Activated naive CD8-positive, alpha-beta T cell treated with anti-CD3 and anti-CD28 coated beads, Interleukin-2, amount 50 U/mL, for 16 hours (primary cell): ENCODE data around the gene FOXP1.

Experiments
- DNase-seq: peaks from one replicate; pipeline ENCODE4 v3.0.0-alpha.2; 2020; ENCODE audit warnings: low read depth, low spot score

The FOXP1 gene

GRCh38 chr3:71505767-71506350 lies 77.7 kb downstream of the FOXP1 start:
- DNase-seq = no peak

DNA sequence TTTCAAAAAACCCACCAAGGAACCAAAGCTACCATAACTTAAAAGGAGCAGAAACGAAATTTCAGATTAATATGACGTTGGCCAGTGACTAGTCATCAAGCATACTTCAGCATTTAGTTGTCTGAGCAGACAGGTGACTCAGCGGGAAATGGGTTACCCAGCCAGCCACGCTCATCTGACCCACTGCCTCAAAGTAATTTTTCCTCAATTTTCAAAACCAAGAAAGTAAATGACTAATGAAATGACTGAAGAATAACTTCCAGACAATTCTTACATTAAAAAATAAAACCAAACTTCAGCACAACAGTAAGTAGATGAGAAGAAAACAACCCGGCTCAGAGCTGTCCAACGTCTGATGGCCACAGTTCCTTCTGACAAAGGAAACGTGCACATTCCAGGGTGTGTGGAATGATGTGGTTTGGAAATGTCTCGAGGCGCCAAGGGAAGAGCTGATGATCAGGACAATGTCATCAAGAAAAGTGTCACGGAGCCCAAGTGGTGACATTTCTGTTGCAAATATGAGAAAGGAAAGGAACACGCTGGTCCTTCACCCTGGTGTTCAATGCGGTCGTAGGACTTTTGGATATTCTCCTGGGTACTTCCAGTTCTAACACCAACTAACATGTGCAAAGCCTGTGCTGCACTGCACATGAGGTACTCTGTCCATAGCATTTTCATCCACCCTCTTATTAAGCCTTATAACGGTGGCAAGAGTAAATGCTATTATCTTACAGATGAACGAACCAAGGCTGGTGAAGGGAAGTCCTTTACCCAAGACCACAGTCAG lies 79.1 kb downstream of the FOXP1 start:
- DNase-seq = no peak

DNA sequence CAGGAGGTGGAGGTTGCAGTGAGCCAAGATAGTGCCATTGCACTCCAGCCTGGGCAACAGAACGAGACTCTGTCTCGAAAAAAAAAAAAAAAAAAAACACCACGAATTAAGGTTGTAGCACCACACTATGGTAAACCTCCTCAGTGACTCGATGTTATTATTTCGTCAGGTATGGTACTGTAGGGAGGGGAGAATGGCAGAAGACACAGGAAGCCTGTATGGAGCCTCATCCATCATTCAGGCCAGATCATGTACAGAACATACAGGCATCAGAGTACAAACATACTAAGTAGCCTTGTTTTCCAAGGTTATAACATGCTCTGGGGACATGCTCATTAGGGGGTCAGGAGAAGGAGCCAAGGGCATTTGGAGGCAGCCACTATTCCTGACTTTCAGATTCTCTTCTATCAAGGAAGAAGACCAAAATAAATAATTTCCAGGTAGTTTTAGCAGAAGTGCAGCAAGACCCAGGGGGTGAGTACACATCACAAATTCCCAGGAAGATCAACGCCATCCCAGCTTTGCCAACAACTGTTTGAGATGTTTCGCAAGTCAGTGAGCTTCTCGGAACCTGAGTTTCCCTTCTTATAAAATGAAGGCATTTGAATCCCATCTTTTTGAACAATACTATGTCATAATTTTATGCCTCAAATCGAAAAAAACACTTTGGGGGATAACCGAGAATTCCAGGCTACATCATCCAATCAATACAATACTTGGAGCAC lies 79.8 kb downstream of the FOXP1 start:
- DNase-seq = no peak

DNA sequence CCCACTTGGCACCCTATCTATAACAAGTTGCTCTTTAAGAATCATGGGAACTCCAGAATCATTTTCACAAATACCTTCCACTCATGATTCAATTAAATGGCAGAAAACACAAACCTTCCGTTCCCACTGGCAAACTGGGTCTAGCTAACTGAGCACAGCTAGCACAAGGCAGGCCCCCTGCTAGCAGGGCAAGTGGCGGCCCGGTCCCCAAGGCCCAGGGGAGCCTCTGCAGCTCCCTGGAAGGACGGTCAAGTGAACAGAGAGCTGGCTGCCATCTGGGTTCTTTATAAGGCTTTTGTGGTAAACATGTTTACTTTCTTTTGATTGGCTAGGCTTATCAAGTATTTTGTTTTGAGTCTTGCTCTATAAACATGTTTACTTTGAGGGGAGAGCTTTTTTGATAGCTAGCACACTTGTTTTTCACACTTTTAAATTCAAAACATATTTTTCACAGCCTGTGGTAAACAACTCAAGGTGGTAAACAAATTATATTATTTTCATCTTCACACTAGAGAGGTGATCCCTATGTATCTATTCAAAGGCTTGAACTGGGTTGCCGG lies 81.4 kb downstream of the FOXP1 start:
- no peak for DNase-seq

DNA sequence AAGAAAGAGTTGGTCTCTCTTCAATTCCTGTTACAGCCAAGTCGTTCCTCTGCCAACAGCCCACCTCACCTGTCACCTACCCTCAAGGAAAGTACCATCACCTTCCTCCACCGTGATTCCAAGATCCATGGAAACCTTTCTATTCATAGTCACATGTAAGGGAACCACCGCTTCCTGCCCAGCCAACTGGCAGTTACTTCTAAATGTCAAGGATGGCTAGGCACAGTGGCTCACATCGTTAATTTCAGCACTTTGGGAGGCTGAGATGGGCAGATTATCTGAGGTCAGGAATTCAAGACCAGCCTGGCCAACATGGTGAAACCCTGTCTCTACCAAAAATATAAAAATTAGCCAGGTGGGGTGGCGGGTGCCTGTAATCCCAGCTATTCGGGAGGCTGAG lies 82.8 kb downstream of the FOXP1 start:
- DNase-seq = no peak

DNA sequence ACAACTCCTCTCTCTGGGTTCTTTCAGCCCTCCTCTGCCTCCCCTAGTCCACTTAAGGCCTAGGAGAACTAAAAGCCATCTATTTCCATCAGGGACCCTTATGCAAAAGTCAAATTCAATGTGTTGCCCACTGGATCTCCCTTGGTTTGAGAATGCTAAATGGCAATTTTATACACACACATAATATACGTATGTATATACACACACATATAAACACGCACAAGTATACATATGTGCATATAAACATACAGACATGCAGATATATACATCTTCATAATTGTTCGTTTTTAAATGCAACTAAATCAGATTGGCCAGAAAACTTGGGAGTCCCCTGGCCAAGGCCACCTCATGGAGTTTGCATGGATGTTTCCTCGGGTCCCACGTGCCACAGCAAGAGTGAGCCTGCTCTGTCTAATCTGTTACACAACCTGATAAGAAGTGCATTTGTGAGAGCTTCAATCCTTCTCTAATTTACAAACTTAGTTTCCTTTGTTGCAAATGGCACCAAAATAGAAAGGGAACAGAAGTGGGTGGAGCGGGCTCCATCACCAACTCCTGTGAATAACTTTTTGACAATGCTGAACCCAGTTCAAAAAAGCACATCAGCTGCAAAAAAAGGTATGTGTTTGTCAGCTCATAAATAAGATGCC lies 84.2 kb downstream of the FOXP1 start:
- no peak for DNase-seq

- DNase-seq = no peak
Measured at GRCh38 chr3:71498543-71498942, 85.0 kb downstream of the FOXP1 start.

DNA sequence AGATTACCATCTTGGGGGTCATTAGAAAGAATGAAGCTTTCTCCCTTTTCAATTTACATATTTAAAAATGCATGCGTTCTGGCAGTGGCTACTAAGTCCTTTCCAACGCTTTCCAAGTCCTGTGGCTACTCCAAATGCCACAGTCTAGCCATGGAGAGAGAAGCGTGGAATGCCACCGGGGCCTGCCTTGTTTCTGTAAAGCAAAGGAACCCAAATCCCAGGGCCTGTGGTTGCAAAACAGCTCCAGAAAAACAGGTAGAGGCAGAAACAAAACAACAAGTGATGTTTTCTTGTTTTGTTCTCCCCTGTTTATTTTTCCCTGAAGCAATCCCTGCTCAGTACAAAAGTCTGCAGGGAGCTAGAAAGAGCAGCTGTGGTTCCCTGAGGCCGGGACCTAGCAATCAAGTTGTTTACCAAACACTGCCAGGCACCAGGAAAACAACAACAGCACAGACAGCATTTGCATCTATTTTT lies 85.5 kb downstream of the FOXP1 start:
- no peak for DNase-seq

GRCh38 chr3:71497367-71497897 lies 86.1 kb downstream of the FOXP1 start:
- DNase-seq = no peak

- no peak for DNase-seq
Measured at GRCh38 chr3:71495708-71496472, 87.6 kb downstream of the FOXP1 start.

DNA sequence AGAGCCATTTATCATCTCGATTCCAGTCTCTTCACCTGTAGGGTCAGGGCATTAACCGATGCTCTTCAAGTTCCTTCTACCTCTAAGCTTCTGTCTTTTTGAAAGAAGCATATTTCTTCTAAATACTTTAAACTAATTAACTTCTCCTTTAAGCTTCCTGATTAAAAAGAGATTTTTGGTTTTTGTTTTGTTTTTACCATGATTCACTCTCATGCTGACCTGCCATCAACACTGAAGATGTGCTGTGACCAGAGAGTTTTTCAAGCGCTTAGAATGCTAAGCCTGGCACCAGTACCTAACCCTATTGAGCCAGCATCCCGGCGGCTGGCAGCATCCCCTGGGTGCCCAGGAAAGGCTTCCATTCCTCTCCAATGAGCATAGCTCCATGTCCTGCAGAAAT lies 89.3 kb downstream of the FOXP1 start:
- no peak for DNase-seq

DNA sequence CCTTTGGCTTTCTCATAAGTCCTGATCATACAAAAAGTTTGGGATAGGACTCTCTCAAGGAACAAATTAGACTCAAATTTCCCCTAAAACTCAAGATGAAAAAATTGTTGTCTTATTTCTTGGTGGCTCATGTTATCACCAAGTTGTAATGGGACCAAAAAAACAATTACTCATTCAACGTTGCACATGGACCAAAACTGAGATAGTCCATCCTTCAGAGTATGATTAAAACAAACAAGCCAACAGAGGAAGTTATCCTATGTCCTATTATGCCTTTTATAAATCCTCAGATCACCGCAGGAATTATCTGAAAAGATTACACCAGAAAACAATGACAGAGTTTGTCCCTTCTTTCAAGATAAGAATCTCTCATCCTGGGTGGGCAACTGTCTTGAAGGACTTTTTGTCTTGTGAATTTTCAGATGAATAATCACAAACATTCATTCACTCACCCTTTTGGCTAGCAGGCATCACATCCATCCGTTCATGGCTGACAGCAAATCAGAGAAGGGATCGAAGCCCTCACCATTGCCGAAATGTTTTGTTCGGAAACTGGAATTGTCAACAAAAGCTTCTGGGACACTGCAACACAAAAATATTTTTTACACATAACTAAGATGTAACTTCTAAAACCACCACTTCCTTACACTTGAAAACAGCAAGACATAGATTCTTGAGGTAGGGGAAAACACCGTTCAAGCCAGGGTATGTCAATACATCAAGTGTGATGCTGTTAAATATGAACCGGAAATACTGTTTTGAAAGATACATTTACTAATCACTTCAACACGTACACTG lies 90.4 kb downstream of the FOXP1 start:
- DNase-seq = no peak

- DNase-seq = no peak
Measured at GRCh38 chr3:71492566-71492965, 91.0 kb downstream of the FOXP1 start.

DNA sequence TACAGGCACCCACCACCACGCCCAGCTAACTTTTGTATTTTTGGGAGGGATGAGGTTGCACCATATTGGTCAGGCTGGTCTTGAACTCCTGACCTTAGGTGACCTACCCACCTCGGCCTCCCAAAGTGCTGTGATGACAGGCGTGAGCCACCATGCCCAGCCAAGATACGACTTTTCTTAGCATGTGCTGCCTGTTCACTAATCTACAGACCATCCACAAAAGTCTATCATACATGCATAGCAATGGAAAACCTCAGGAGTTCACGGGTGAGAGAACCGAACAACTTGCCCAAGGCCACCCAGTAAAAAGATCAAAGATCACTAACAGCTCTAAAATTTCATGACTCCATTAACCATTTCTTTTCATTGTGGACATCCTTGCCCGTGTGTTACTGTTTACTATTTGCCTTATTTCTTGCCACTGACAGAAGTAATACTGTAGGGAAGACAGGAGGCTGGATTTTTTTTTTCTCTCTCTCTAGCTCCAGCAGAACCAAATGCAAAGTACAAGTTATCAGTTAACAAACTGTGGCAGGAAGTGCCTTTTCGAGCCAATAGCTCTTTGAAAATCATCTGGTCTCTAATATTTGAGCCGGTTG lies 92.3 kb downstream of the FOXP1 start:
- DNase-seq = no peak

- DNase-seq = no peak
Measured at GRCh38 chr3:71490692-71491091, 92.8 kb downstream of the FOXP1 start.

DNA sequence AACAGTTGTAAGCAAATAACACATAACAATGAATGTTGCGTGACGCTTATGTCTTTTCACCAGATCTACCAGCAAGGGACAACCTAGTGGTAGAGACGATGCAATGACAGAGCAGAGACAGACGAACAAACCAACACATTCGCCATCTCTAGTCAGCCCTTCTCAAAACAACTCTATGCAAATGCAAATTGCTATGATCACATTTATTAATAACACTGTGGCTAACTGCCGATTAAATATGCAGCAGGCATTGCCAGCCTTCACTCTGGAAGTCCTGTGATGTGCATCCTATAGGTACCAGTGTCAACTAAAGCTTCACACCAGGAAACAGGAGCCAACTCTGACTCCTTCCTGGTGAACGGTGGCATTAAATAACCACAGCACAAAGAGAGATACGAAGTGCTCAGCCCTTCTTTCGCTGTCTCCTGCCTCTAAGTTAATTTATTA lies 94.2 kb downstream of the FOXP1 start:
- no peak for DNase-seq

- DNase-seq = no peak
Measured at GRCh38 chr3:71488882-71489281, 94.6 kb downstream of the FOXP1 start.

GRCh38 chr3:71488391-71488809 lies 95.1 kb downstream of the FOXP1 start:
- no peak for DNase-seq

- no peak for DNase-seq
Measured at GRCh38 chr3:71487418-71487817, 96.1 kb downstream of the FOXP1 start.

DNA sequence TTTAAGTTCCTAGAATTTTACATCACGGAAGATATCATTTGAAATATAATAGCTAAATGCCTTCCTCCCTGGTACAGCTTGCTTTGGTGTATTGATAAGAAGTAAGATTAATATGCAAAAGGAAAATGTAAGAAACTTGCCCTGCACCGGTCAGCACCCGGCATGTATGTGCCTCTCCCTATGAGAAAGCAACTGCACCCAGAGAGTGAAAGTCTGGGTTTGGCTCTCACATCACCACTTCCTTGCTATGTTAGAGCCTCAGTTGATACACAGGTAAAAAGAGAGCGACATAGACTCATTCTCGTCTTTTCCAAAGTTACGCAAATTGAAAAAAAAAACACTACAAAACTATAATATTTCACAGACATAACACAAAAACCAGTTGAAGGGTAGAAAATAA lies 96.7 kb downstream of the FOXP1 start:
- no peak for DNase-seq
